ENCODE data around the gene FTO.

Gene FTO

DNA sequence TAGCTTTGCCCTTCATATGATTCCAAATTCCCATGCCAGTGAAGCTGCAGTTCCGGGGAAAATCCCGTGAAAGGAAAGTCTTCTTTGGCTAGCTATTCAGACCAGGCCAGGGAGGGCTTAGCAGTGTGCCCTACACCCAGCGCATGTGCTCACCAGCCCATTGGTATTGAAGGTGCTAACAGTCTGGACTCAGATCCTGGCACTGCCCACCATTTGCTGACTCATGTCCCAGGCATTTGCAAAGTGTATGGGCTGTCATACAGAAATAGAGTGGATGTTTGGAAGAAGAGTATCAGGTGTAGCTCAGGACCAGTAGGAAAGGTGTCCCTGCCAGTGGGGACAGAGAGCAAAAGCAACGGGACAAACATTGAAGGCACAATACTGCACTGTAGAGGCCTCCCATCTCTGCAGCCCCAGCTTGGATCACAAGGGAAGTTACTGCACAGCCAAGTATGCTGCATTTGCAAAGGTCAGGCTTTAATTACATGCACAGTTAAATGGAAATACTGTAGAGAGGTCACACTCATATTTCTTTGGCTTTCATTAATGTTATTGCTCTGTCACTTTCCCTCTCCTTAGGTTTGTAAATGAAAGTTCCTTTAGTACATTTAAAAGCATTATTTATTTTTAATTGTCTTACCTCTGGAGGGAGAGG, 362.6 kb downstream of the FTO start:
- Histone ChIP-seq H3K9me3 (ENCODE audit: control insufficient read depth in 1 of 2, low read length in 2 of 2) (no peaks in the 10 kb centered on the region), H3K27ac (ENCODE audit: low read length) (no peak overlapping the region), H3K27me3 (ENCODE audit: low read depth, low read length) (no peaks in the 10 kb centered on the region), H3K4me1 (ENCODE audit: control insufficient read depth in 1 of 2, insufficient read depth in 2 of 2, low read length in 2 of 2) (no peaks in the 10 kb centered on the region), H3K36me3 (ENCODE audit: control insufficient read depth in 1 of 2, insufficient read depth in 2 of 2, low read length in 2 of 2) (no peaks in the 10 kb centered on the region), H3K4me3 (ENCODE audit: low read depth in 1 of 2, low read length in 2 of 2) (no peak overlapping the region)

DNA sequence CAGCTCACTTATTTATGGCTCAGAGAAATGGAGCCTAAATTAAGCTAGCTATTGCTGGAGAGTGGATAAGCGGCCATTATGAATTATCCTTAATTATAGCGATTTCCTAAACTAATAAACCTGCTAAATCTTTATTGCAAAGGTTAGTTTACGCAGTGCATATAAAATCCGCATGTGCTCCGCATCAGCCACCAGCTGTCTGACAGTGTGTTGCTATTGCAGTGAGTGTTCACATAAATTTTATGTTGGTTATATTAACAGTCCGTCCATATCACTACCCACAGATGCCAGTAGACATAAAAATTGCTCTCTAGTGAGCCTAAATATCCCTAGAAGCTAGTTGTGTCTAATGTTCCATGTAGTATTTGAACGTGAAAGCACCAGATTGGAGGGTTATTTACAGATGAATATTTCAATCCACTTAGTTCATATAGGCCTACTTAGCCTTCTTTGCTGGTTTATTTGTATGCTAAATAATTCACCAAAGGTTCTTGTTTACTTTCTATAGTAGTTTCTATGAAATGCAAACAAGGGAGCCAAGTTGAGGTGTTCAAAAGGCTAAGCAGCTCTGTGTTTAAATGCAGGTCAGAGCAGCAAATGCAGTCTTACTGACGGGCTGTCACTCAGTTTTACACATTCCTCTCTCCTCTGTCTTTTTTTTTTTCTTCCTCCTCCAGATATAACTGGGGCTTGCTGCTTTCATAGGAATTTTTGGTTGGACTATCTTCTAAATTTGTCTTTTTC, 363.5 kb downstream of the FTO start:
- H3K27me3 ChIP-seq (ENCODE audit: low read depth, low read length), result no peaks in the 10 kb centered on the region

DNA sequence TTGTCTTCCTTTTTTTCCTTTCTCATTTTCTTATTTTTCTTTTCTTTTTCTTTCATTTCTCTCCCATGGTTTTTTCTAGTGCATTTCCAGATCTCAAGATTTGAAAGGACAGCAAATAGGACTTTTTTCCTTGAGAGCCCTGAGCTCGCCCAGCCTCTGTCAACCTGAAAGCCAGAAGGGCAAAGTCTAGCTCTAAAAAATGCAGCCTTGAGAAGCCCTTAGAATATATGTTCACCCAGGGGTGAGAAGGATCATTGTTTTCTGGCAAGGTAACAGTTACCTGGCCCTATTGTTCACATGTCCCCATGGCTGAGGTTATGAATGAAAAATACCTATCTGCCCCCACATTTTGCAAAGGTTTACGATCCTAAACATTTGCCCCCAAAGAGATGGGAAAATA, 364.3 kb downstream of the FTO start:
- Histone ChIP-seq H3K27me3 (ENCODE audit: low read depth, low read length) (no peaks in the 10 kb centered on the region), H3K9me3 (ENCODE audit: control insufficient read depth in 1 of 2, low read length in 2 of 2) (no peaks in the 10 kb centered on the region), H3K4me3 (ENCODE audit: low read depth in 1 of 2, low read length in 2 of 2) (no peak overlapping the region), H3K4me1 (ENCODE audit: control insufficient read depth in 1 of 2, insufficient read depth in 2 of 2, low read length in 2 of 2) (no peaks in the 10 kb centered on the region), H3K36me3 (ENCODE audit: control insufficient read depth in 1 of 2, insufficient read depth in 2 of 2, low read length in 2 of 2) (no peaks in the 10 kb centered on the region), H3K27ac (ENCODE audit: low read length) (no peak overlapping the region)

More for the DNA sequence above, 363.5 kb downstream of the FTO start:
- no peaks in the 10 kb centered on the region for H3K36me3 ChIP-seq (ENCODE audit: control insufficient read depth in 1 of 2, insufficient read depth in 2 of 2, low read length in 2 of 2)
- no peak overlapping the region for H3K27ac ChIP-seq (ENCODE audit: low read length)
- H3K4me1 ChIP-seq (ENCODE audit: control insufficient read depth in 1 of 2, insufficient read depth in 2 of 2, low read length in 2 of 2), result no peaks in the 10 kb centered on the region
- H3K4me3 ChIP-seq (ENCODE audit: low read depth in 1 of 2, low read length in 2 of 2), result no peak overlapping the region
- H3K9me3 ChIP-seq (ENCODE audit: control insufficient read depth in 1 of 2, low read length in 2 of 2), result no peaks in the 10 kb centered on the region

- H3K9me3 ChIP-seq (ENCODE audit: control insufficient read depth in 1 of 2, low read length in 2 of 2), result no peaks in the 10 kb centered on the region
- no peak overlapping the region for H3K27ac ChIP-seq (ENCODE audit: low read length)
- H3K4me1 ChIP-seq (ENCODE audit: control insufficient read depth in 1 of 2, insufficient read depth in 2 of 2, low read length in 2 of 2), result no peaks in the 10 kb centered on the region
- no peaks in the 10 kb centered on the region for H3K27me3 ChIP-seq (ENCODE audit: low read depth, low read length)
- H3K36me3 ChIP-seq (ENCODE audit: control insufficient read depth in 1 of 2, insufficient read depth in 2 of 2, low read length in 2 of 2), result no peaks in the 10 kb centered on the region
- no peak overlapping the region for H3K4me3 ChIP-seq (ENCODE audit: low read depth in 1 of 2, low read length in 2 of 2)
Measured at GRCh38 chr16:54069601-54070239, 365.8 kb downstream of the FTO start.

- Histone ChIP-seq H3K27me3 (ENCODE audit: low read depth, low read length) (no peaks in the 10 kb centered on the region), H3K4me3 (ENCODE audit: low read depth in 1 of 2, low read length in 2 of 2) (no peak overlapping the region), H3K4me1 (ENCODE audit: control insufficient read depth in 1 of 2, insufficient read depth in 2 of 2, low read length in 2 of 2) (no peaks in the 10 kb centered on the region), H3K36me3 (ENCODE audit: control insufficient read depth in 1 of 2, insufficient read depth in 2 of 2, low read length in 2 of 2) (no peaks in the 10 kb centered on the region), H3K9me3 (ENCODE audit: control insufficient read depth in 1 of 2, low read length in 2 of 2) (no peaks in the 10 kb centered on the region), H3K27ac (ENCODE audit: low read length) (no peak overlapping the region)
Measured at GRCh38 chr16:54070789-54071343, 366.9 kb downstream of the FTO start.

DNA sequence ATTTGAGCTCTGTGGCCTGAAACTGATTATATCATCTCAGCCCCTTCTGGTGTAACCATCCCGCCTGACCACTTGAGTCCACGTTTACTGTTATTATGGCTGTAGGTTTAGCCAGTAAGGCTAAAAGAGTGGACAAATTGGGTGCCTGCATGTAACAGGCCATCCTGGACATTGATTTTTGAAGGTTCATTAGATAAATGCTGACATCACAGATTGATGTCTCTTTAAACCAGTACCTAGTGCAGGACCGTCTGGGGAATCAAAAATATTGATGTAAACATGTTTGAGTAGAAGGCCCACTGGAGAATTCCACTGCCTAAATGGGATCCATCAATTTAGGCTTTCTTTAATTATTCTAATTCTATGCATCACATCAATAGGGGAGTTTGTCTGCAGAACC, 367.6 kb downstream of the FTO start:
- no peak overlapping the region for H3K4me3 ChIP-seq (ENCODE audit: low read depth in 1 of 2, low read length in 2 of 2)
- H3K27ac ChIP-seq (ENCODE audit: low read length), result no peak overlapping the region
- H3K36me3 ChIP-seq (ENCODE audit: control insufficient read depth in 1 of 2, insufficient read depth in 2 of 2, low read length in 2 of 2), result no peaks in the 10 kb centered on the region
- no peaks in the 10 kb centered on the region for H3K4me1 ChIP-seq (ENCODE audit: control insufficient read depth in 1 of 2, insufficient read depth in 2 of 2, low read length in 2 of 2)
- no peaks in the 10 kb centered on the region for H3K9me3 ChIP-seq (ENCODE audit: control insufficient read depth in 1 of 2, low read length in 2 of 2)
- no peaks in the 10 kb centered on the region for H3K27me3 ChIP-seq (ENCODE audit: low read depth, low read length)

GRCh38 chr16:54072237-54072636, 368.3 kb downstream of the FTO start:
- Histone ChIP-seq H3K4me1 (ENCODE audit: control insufficient read depth in 1 of 2, insufficient read depth in 2 of 2, low read length in 2 of 2) (no peaks in the 10 kb centered on the region), H3K4me3 (ENCODE audit: low read depth in 1 of 2, low read length in 2 of 2) (no peak overlapping the region), H3K27me3 (ENCODE audit: low read depth, low read length) (no peaks in the 10 kb centered on the region), H3K9me3 (ENCODE audit: control insufficient read depth in 1 of 2, low read length in 2 of 2) (no peaks in the 10 kb centered on the region), H3K27ac (ENCODE audit: low read length) (no peak overlapping the region), H3K36me3 (ENCODE audit: control insufficient read depth in 1 of 2, insufficient read depth in 2 of 2, low read length in 2 of 2) (no peaks in the 10 kb centered on the region)

- H3K27me3 ChIP-seq (ENCODE audit: low read depth, low read length), result no peaks in the 10 kb centered on the region
- H3K9me3 ChIP-seq (ENCODE audit: control insufficient read depth in 1 of 2, low read length in 2 of 2), result no peaks in the 10 kb centered on the region
- H3K36me3 ChIP-seq (ENCODE audit: control insufficient read depth in 1 of 2, insufficient read depth in 2 of 2, low read length in 2 of 2), result no peaks in the 10 kb centered on the region
- no peak overlapping the region for H3K27ac ChIP-seq (ENCODE audit: low read length)
- no peaks in the 10 kb centered on the region for H3K4me1 ChIP-seq (ENCODE audit: control insufficient read depth in 1 of 2, insufficient read depth in 2 of 2, low read length in 2 of 2)
- H3K4me3 ChIP-seq (ENCODE audit: low read depth in 1 of 2, low read length in 2 of 2), result no peak overlapping the region
Measured at GRCh38 chr16:54073356-54073755, 369.4 kb downstream of the FTO start.

DNA sequence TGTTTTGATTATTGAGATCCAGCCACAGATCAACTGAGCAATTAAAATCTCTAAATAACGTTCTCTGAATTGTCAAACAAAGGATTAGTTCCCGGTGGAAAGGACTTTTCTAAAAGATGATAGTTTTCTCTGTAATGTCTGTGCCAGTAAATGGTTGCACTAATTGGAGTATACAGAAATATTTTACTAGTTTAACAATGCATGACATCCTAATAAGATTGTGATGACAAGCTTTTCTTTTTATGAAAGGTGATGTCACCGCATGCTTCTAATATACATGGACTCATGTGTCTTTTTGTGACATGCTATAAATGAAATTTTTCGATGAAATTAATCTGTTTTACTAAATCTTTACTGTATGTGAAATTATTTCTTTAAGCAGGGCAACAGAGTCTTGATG, 371.5 kb downstream of the FTO start:
- Histone ChIP-seq H3K4me1 (ENCODE audit: control insufficient read depth in 1 of 2, insufficient read depth in 2 of 2, low read length in 2 of 2) (no peaks in the 10 kb centered on the region), H3K4me3 (ENCODE audit: low read depth in 1 of 2, low read length in 2 of 2) (no peak overlapping the region), H3K27ac (ENCODE audit: low read length) (no peak overlapping the region), H3K36me3 (ENCODE audit: control insufficient read depth in 1 of 2, insufficient read depth in 2 of 2, low read length in 2 of 2) (no peaks in the 10 kb centered on the region), H3K9me3 (ENCODE audit: control insufficient read depth in 1 of 2, low read length in 2 of 2) (no peaks in the 10 kb centered on the region), H3K27me3 (ENCODE audit: low read depth, low read length) (no peaks in the 10 kb centered on the region)

DNA sequence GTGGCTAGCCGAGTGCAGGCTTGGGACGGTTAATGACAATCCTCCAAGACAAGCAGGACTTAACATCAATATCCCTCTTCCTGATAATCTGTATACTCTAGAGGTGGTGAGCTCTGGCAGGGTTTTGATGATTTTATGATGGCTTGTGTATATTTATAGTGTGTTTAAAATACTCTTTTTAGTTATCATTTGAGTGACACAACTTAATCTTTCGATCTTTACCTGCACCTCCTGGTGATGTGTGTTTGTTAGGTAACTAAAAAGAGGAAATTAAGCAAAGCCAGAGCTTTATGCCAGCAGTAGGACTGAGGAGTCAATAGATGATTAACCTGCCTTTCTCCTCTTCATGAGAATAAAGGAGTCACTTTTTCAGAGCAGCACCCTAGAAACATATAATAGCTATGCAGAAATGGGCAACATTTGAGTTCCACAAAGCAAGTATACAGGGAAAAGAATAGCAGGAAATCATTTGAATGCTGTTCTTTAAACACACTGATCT, 372.1 kb downstream of the FTO start:
- peaks cover 0 to 2% of the 10 kb centered on the region in 2 donors for H3K36me3 ChIP-seq (ENCODE audit: control insufficient read depth in 1 of 2, insufficient read depth in 2 of 2, low read length in 2 of 2)
- H3K4me3 ChIP-seq (ENCODE audit: low read depth in 1 of 2, low read length in 2 of 2), result no peak overlapping the region
- H3K9me3 ChIP-seq (ENCODE audit: control insufficient read depth in 1 of 2, low read length in 2 of 2), result no peaks in the 10 kb centered on the region
- H3K27ac ChIP-seq (ENCODE audit: low read length), result no peak overlapping the region
- H3K4me1 ChIP-seq (ENCODE audit: control insufficient read depth in 1 of 2, insufficient read depth in 2 of 2, low read length in 2 of 2), result no peaks in the 10 kb centered on the region
- no peaks in the 10 kb centered on the region for H3K27me3 ChIP-seq (ENCODE audit: low read depth, low read length)

DNA sequence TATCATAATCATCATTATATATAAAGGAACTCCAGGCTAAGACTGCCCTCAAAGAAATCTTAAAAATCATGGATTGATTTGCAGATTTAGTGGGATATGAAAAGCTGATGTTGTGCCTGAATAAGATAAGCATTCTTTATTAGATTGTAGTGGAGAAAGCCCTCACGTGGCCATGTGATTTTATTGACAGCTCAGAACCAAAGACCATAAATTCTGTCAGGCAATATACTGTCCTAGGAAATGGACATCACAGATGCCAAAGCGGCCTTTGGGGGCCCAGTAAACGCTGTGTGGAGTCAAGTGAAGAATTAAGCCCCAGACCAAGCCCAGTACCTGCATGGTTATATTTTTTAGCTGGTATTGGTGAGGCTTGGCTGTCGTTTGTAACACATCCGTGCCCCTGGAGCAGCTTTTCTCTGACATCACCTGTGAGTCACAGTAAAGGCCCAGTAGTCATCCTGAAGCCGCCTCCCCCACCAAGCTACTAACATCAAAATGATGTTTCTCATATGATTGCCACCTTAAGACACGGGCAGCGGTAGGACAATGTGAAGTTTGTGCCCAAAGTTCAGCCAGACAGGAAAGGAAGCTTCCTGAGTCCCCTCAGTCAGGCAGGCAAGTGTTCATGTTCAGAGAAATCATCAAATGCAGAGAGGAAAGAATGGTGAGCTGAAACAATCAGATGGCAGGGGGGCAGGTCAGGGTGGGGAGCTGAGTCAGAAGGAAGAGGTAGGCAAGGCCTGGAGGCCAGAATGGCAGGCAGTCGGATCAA, 373.3 kb downstream of the FTO start:
- H3K9me3 ChIP-seq (ENCODE audit: control insufficient read depth in 1 of 2, low read length in 2 of 2), result no peaks in the 10 kb centered on the region

More for the DNA sequence above, 373.3 kb downstream of the FTO start:
- H3K27ac ChIP-seq (ENCODE audit: low read length), result no peak overlapping the region
- no peaks in the 10 kb centered on the region for H3K27me3 ChIP-seq (ENCODE audit: low read depth, low read length)
- H3K36me3 ChIP-seq (ENCODE audit: control insufficient read depth in 1 of 2, insufficient read depth in 2 of 2, low read length in 2 of 2), result peaks cover 0 to 4% of the 10 kb centered on the region in 2 donors
- H3K4me1 ChIP-seq (ENCODE audit: control insufficient read depth in 1 of 2, insufficient read depth in 2 of 2, low read length in 2 of 2), result no peaks in the 10 kb centered on the region
- H3K4me3 ChIP-seq (ENCODE audit: low read depth in 1 of 2, low read length in 2 of 2), result no peak overlapping the region

Data from muscle layer of duodenum (tissue), 2 donors.